ENCODE measurements around the gene PDK2. TPM values are rescaled to one million over a fixed set of nuclear protein-coding genes. Genes with fewer than 3 reads are reported as not detected.

Gene PDK2
- total and polyA plus RNA-seq, 2 experiments from 2014 or later = 12.0 to 15.9 TPM

GRCh38 chr17:50047488-50048126 lies 47.5 kb upstream of the PDK2 start (continued):
- no peak for TF ChIP-seq ZNF462 (CRISPR knock-in tag; IDR thresholded peaks at IDR 0.05)

- Mint-ChIP-seq H3K9me3 (no peaks in the 10 kb centered on the region), H3K4me3 (no peak overlapping the region), H3K4me1 (peaks cover 43% of the 10 kb centered on the region), H3K36me3 (ENCODE audit: low read depth) (no peaks in the 10 kb centered on the region; the same call in 2 of the 3 replicates), H3K27me3 (ENCODE audit: insufficient read depth, low read depth, poor library complexity) (peaks cover 22% of the 10 kb centered on the region), H3K27ac (no peak overlapping the region)
- ATAC-seq (no peak), DNase-seq (ENCODE audit: low spot score) (no peak)
- H3K27ac ChIP-seq (ENCODE audit: low read depth) = no peak overlapping the region
- no peaks in the 10 kb centered on the region for H3K79me2 ChIP-seq (replicated peaks; ENCODE audit: insufficient read depth)
- H3K4me1 ChIP-seq (ENCODE audit: insufficient read depth) = peaks cover 20% of the 10 kb centered on the region; the same call in 1 of the 2 replicates
- H3F3A ChIP-seq (replicated peaks; ENCODE audit: low read depth) = no peaks in the 10 kb centered on the region
- no peak overlapping the region for H3K4me2 ChIP-seq
- H3K4me3 ChIP-seq = no peak overlapping the region
- no peaks in the 10 kb centered on the region for H3K36me3 ChIP-seq (ENCODE audit: insufficient read depth)
- no peaks in the 10 kb centered on the region for H4K20me1 ChIP-seq (replicated peaks; ENCODE audit: insufficient read depth)
- H3K9me2 ChIP-seq (ENCODE audit: insufficient read depth) = no peaks in the 10 kb centered on the region
- no peaks in the 10 kb centered on the region for H3K27me3 ChIP-seq (ENCODE audit: insufficient read depth)
- H2AFZ ChIP-seq = no peak overlapping the region
- TF ChIP-seq ZNF114 (CRISPR knock-in tag; IDR thresholded peaks at IDR 0.05) (no peak), ZNF331 (CRISPR knock-in tag; IDR thresholded peaks at IDR 0.05; ENCODE audit: low read depth) (no peak)
Measured at GRCh38 chr17:50048146-50048720, 46.9 kb upstream of the PDK2 start.
